ENCODE measurements around the gene KLF12. TPM values are rescaled to one million over a fixed set of nuclear protein-coding genes. Genes with fewer than 3 reads are reported as not detected.

Gene KLF12
- total RNA-seq, 2 experiments from 2014 or later: 17.1 to 19.6 TPM

DNA sequence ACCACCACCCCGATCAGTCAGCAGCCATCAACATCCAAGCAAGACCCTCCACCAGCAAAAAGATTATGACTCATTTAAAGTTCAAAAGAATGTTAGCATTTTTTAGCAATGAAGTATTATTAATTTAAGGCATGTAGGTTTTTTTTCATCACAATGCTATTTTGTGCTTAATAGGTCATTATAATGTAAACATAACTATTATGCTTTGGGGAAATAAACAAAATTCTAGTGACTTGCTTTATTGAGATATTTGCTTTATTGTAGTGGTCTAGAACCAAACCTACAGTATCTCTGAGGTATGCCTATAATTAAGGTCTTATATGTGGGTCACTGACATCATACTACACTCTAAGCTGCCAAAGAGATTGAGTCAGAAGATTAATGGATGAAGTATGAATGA is 20.0 kb downstream of the KLF12 start:
- H3K36me3 Mint-ChIP-seq (ENCODE audit: low read depth): peaks cover 45% of the 10 kb centered on the region
- peaks cover 81% of the 10 kb centered on the region for H3K4me1 Mint-ChIP-seq (ENCODE audit: low read depth)
- POLR2A ChIA-PET: no interaction called here
- peaks cover 12% of the 10 kb centered on the region for H3K9me3 Mint-ChIP-seq
- TF ChIP-seq CTCF (IDR thresholded peaks at IDR 0.05): no peak
- H3K4me3 Mint-ChIP-seq: no peak overlapping the region
- CTCF ChIA-PET: no interaction called here
- DNase-seq: no peak
- ATAC-seq: no peak
- peak overlapping the region; percentile 61 for H3K27ac Mint-ChIP-seq
- H3K27me3 Mint-ChIP-seq: no peaks in the 10 kb centered on the region
- intact Hi-C loops (cut with micrococcal nuclease): no loop called here

DNA sequence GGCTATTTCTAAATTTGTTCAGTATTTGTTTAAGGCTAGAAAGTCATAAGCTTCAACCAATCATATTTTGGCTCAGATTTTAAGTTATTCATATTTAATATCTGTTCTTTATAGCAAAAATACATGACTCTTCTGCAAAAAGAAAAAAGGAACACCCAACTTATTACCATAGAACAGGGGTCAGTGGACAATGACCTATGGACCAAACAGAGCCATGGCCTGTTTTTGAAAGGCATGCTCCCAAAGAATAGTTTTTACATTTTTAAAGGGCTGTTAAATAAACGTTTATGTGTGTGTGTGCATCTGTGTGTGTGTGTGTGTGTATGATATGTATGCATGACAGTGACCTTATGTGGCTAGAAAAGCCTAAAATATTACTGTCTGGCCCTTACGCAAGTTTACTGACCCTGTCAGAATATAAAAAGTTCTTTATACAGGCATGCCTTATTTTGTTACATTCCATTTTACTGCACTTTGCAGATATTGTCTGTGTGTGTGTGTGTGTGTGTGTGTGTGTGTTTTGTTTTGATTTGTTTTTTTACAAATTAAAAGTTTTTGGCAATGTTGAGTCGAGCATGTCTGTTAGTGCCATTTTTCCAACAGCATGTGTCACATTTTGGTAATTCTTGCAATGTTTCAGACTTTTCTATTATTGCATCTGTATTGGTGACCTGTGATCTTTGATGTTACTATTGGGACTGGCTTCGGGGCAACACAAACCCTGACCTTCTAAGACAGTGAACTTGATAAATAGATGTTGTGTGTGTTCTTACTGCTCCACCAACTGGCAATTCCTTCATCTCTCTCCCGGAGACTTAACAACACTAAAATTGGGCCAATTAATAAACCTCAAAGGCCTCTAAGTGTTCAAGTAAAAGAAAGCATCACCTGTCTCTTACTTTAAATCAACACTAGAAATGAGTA is 22.0 kb downstream of the KLF12 start:
- no peak for ATAC-seq
- Mint-ChIP-seq H3K27ac (no peak overlapping the region), H3K9me3 (peaks cover 5% of the 10 kb centered on the region), H3K36me3 (ENCODE audit: low read depth) (peaks cover 37% of the 10 kb centered on the region), H3K4me1 (ENCODE audit: low read depth) (peaks cover 74% of the 10 kb centered on the region), H3K27me3 (no peaks in the 10 kb centered on the region), H3K4me3 (no peak overlapping the region)
- CTCF ChIA-PET: interaction anchor here (1.6 kb wide), 1 partner anchor 13 kb away, joined by 5 read pairs; no protein-coding TSS in a partner anchor
- intact Hi-C loops (cut with micrococcal nuclease): no loop called here
- DNase-seq: no peak
- no peak for TF ChIP-seq CTCF (IDR thresholded peaks at IDR 0.05)
- POLR2A ChIA-PET: interaction anchor here (1.1 kb wide), 1 partner anchor 22 kb away, joined by 4 read pairs; the partner anchor contains the start of gene KLF12

- Mint-ChIP-seq H3K4me3 (no peak overlapping the region), H3K9me3 (peaks cover 7% of the 10 kb centered on the region), H3K36me3 (ENCODE audit: low read depth) (peaks cover 40% of the 10 kb centered on the region), H3K27me3 (no peaks in the 10 kb centered on the region), H3K27ac (no peak overlapping the region), H3K4me1 (ENCODE audit: low read depth) (peaks cover 71% of the 10 kb centered on the region)
- no peak for TF ChIP-seq CTCF (IDR thresholded peaks at IDR 0.05)
- POLR2A ChIA-PET: no interaction called here
- no peak for ATAC-seq
- DNase-seq: no peak
- CTCF ChIA-PET: no interaction called here
- intact Hi-C loops (cut with micrococcal nuclease): no loop called here
Observed at GRCh38 chr13:74111399-74111798, 22.8 kb downstream of the KLF12 start.

- POLR2A ChIA-PET: no interaction called here
- Mint-ChIP-seq H3K36me3 (ENCODE audit: low read depth) (peaks cover 37% of the 10 kb centered on the region), H3K9me3 (peaks cover 7% of the 10 kb centered on the region), H3K27ac (peak overlapping the region; percentile 43), H3K4me3 (no peak overlapping the region), H3K27me3 (no peaks in the 10 kb centered on the region), H3K4me1 (ENCODE audit: low read depth) (peaks cover 68% of the 10 kb centered on the region)
- no peak for TF ChIP-seq CTCF (IDR thresholded peaks at IDR 0.05)
- CTCF ChIA-PET: interaction anchor here (1.5 kb wide), 1 partner anchor 177 kb away, joined by 4 read pairs; no protein-coding TSS in a partner anchor
- DNase-seq: no peak
- ATAC-seq: no peak
- intact Hi-C loops (cut with micrococcal nuclease): no loop called here
Observed at GRCh38 chr13:74110053-74110452, 24.2 kb downstream of the KLF12 start.

GRCh38 chr13:74107598-74107997 is 26.6 kb downstream of the KLF12 start:
- no peak for ATAC-seq
- Mint-ChIP-seq H3K27me3 (no peaks in the 10 kb centered on the region), H3K4me1 (ENCODE audit: low read depth) (peaks cover 66% of the 10 kb centered on the region), H3K9me3 (peaks cover 7% of the 10 kb centered on the region), H3K27ac (no peak overlapping the region), H3K4me3 (no peak overlapping the region), H3K36me3 (ENCODE audit: low read depth) (peaks cover 31% of the 10 kb centered on the region)
- ChIA-PET POLR2A (no interaction called here), CTCF (no interaction called here)
- no peak for TF ChIP-seq CTCF (IDR thresholded peaks at IDR 0.05)
- DNase-seq: no peak
- intact Hi-C loops (cut with micrococcal nuclease): no loop called here

Measured in activated CD8-positive, alpha-beta T cell treated with anti-CD3 and anti-CD28 coated beads for 36 hours (primary cell).